Measurements from ENCODE around the gene ARID5B.

DNA sequence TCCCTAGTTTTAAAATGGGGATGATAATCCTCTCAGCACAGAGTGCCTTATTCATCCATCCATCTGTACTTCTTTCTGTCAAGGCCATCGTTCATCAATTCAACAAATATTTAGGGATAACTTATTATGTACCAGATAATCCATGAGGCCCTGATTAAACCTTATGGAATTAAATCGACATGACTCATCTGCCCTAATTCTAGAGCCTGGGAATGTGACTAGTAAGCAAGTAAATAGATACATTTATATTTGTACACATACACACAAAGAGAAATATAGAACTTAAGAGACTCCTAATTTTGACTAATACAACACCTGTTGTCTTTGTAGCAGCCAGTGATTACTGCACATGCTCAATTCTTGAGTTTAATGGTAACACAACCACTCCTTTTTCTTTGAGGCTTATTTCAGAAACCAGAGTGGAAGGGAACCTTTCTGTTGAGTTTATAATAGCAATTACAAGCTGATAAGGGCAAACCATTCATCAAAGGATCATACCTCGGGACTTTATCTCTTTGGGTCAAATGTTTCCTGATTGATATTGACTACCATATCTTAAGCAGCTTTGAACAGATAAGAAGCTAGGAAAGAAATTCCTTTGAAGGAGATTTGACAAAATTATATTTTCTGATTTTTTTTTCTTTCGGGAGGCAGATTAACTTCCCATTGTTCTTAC, 122.7 kb downstream of the ARID5B start:
- TF ChIP-seq CTCF (IDR thresholded peaks at IDR 0.05): no peak
- TF ChIP-seq POLR2AphosphoS5 (IDR thresholded peaks at IDR 0.05): no peak
- TF ChIP-seq POLR2A (IDR thresholded peaks at IDR 0.05): no peak

Data from prostate gland (tissue), 2 donors.